UCSD-AML1 (cell line): ENCODE measurements around the gene ASPA.
"Not testable (repeated sequence)": the region's sequence is repeated elsewhere in the genome, so short reads cannot be mapped to it uniquely, and the experiment has no call there.

Source experiments
- DNase-seq: peaks from one replicate; lab custom pipeline; 2025; ENCODE audit not compliant: unreplicated experiment; lab: John Stamatoyannopoulos, UW

The ASPA gene

DNA sequence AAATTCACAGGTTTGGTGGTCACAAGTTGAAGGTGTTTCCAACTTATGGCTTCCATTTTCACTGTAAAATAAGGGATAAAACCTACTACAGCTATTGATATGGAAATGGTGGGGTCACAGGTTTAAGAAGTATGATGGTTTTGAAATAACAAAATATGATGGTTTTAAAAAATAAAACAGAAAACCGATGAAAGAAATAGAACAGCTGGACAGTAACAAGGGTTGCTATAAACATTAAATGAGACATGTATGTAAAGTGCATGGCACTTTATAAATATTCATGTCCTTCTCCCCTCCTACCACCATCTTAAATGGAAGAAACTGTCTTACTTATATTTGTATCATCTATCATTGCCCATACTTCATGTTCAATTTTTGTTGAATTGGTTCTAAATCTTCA is 31.3 kb downstream of the ASPA start:
- no peak for DNase-seq

DNA sequence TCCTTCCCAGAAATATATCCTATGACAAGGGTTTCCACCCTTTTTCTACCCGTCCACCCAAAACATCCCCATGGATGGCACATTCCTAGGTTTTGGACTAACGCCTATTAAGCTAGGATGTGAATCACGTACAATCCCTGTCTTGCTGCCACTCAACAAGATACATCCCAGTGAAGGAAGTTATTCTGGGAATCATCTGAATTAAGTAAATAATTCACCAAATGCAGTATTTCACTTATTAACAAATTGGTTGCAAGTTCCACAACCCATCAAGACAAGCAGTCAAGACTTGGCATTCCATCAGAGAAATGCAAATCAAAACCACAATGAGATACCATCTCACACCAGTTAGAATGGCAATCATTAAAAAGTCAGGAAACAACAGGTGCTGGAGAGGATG is 32.1 kb downstream of the ASPA start:
- no peak for DNase-seq

DNA sequence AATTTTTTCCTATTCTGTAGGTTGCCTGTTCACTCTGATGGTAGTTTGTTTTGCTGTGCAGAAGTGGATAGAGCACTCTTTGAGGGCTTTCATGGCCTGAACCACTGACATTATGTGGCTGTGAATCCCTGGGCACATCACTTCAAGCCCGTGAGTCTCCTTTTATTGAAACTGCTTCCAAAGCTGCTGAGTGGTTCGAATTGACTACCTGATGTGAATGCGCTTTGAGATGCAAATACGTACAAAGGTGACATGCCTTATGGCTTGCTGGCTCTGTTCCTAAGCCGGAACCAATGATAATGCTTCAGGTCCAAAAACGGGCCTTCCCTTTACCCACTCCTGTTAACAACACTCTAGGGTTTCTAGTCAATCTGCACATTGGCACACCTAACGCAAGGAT is 34.3 kb downstream of the ASPA start:
- DNase-seq, result no peak

DNA sequence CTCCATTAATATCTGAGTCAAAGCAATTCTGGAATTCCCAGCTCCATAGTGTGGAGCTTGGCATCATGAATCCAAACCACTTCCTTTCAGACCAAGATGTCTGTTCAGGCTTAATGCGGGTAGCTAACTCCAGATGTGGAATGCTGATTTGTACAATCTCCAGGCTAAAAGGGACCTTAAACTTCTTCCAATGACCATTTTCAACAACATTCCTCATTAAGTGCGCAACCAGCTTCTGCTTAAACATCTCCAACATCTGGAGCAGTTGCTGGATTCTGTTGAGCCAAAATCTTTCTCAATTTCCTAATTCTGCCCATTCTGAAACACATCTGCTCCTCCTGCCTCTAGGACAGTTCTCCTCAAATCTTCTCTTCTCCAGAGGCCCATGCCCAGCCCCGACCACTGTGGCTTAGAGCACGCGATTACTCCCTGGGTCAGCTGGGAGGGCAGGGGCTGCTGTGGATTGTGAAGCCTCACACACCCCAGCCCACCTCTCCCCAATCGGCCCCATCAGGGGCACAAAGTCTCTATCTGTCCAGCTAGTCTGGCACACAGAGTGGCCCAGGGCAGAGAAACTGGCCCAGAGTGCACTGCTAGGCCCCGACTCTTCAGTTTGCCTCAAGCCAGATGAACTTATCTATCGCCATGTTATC is 36.2 kb downstream of the ASPA start:
- DNase-seq, result no peak

DNA sequence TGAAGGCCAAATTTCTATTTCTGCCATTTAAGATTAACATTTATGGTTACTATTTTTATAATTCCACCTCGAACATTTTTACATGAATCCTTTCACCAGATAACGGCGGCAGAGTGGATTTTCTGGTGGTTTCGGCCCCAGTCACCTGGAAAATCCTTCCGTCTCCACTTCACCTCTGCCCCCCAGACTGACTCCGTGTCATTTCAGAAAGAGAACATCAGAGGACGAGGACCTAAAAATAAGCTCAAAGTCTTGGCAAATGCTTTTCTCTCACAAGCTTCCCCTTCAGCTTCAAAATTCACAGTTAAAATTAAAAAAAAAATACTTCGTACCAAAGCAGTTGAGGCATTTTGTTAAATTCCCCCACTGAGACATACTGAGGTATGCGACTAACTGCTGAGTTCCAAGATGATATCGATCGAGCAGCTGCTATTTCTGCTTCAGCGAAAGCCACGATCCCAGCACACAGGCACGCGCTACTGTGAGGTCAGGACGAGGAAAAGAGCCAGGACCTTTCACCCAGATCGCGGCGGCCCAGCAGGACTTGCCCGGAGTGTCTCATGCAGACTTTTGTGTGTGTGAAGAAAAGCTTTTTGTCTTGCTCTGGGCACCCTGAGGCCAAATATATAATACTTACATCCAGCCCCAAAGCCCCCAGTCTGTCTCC is 36.8 kb downstream of the ASPA start:
- no peak for DNase-seq

DNA sequence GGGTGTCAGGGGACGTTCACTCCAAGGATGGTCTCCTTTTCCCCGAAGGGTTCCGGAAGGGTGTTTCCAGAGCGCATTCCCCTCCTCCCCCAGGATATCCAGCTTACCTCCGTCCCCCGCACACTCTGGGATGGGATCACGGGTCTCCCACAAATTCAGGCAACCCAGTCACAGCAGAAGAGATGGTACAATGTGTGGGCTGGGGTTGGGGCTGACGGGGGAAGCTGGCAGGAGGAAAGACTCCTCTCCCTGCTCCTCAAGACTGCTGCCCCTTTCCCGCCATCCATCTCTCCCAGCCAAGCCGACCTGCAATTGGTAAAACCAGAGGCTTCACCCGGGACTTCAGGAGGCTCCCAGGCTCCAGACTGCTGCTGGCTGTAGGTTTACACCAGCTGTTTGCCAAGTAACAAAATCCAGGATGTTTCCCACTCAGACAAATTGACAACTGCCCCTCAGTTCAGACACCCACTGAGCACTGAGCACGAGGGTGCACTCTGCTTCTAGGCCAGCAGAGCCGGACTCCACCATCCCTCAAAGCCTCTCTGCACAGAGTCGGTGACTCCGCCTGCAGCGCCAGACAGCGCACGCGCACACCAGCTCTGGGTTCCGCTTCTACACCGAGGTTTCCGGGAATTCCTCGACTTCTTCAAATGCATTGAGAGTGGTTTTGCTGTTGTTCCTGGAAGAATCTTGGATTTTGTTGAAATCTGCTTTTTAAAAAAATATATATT is 37.7 kb downstream of the ASPA start:
- DNase-seq, result no peak

DNA sequence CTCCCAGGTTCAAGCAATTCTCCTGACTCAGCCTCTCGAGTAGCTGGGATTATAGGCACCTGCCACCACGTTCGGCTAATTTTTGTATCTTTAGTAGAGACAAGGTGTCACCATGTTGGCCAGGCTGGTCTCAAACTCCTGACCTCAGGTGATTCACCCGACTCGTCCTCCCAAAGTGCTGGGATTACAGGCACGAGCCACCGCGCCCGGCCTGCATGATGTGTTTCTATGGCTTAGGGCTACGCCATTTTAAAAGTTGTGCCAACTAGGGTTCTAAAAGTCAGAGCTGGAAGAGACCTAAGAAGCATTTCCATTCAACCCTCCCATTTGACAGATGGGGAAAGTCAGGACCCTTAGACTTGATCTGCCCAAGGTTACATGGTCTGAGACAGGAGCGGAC is 38.4 kb downstream of the ASPA start:
- not testable (repeated sequence) for DNase-seq

DNA sequence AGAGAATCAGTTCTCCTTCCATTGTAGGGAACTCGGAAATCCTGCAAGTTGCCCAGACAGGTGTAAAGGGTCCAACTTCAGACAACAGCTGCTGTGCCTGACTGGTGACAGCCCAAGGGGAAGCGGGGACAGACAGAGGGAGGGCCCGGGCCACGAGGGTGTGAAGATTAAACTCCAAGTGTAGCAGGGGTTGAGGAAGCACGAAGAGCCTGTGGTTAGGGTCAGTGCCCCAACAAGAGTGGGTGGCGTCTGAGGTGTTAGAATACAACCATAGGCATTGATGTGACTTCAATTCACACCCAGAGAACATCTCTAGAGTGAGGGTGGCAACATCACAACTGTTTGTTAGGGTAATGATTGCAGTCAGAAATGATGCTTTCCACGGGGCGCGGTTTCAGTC is 39.1 kb downstream of the ASPA start:
- DNase-seq, result no peak

DNA sequence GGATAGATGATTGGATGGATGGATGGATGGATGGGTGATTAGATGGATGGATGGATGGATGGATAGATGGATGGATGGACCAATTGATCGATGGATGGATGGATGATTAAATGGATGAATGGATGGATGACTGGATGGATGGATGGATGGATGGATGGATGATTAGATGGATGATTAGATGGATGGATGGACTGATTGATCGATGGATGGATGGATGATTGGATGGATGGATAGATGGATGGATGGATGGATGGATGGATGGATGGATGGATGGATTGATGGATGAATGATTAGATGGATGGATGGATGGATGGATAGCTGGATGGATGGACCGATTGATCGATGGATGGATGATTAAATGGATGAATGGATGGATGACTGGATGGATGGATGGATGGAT is 43.7 kb downstream of the ASPA start:
- DNase-seq, result not testable (repeated sequence)

DNA sequence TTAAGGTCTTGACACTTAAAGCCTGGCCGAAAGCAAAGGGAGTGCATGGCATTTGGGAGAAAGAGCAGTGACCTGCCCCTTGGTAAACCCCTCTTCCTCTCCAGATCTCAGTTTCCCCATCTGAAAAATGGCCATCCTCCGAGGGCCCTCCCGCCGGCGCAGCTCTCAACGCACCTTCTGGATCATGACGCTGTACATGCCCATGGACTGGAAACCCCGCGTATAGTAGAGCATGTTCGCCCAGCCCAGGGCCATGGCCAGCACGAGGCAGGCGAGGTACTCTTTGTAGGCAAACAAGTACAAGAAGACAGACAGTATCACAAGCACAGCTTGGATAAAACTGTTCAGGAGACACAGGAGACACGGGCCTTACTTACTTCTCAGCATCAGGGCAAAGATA is 48.2 kb downstream of the ASPA start:
- no peak for DNase-seq

DNA sequence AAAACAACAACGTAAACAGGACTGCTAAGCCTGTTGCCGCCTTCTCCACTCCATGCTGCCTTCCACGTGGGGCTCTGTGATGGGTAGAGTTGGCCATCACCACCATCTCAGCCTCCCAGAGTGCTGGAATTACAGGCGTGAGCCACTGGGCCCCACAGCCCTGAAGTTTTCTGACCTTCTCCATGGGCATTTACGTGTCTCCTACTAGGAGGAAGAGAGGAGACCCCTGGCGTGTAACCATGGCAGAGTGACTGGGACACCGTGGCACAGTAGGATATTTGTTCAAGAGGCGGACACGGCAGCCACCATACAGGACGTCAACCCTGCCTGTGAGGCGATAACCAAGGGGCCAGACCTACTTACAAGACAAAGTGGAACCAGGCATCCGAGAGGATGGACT is 50.7 kb downstream of the ASPA start:
- DNase-seq, result no peak

DNA sequence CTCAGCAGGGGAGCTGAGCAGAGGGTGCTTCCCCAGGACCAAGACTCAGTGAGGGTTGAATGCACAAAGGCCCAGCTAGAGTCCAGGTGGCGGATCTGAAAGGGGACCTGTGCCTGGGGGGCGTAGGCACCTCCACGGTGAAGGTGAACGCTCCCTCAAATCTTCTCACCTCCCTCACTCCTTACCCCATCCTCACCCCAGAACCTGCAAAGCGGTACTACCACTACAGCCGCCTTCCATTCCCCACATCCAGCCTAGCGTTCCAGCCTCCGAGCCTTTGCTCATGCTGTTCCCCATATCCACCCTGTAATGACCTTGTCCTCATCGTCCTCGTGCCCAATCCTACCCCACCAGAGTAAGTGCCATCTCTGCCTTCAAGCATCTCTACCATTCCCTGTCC is 51.2 kb downstream of the ASPA start:
- no peak for DNase-seq

DNA sequence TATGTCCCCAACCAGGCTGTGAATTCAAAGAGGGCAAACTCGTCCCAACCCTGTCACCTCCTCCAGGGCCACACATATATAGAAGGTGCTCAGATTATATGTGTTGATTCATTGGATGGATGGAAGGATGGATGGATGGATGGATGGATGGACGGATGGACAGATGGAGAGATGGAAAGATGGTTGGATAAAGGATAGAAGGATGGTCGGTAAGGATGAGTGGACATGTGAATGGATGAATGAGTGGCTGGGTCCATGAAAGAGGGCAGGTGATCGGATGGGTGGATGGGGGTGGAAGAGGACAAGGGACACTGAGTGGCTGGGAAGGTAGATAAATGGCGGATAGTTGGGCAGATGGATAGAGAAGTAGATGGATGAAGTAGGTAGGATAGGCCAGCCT is 51.7 kb downstream of the ASPA start:
- DNase-seq, result no peak

DNA sequence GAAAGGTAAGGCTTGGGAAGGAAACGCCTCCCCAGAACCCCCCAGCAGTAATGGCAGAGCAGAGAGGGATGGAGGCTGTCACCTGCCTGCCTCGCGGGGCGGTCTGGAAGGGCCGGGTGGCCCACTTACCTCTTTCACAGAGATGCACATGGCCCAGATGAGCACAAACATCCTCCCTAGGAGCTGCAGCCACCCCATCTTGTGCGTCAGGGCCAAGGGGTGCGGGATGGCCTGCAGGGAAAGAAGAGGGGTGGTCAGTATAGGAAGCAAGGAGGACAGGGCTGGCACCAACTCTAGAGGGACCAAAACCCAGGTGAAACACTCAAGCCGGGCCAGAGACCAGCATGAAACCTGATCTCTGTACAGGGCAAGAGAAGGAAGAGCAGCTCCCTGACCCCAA is 52.1 kb downstream of the ASPA start:
- no peak for DNase-seq

DNA sequence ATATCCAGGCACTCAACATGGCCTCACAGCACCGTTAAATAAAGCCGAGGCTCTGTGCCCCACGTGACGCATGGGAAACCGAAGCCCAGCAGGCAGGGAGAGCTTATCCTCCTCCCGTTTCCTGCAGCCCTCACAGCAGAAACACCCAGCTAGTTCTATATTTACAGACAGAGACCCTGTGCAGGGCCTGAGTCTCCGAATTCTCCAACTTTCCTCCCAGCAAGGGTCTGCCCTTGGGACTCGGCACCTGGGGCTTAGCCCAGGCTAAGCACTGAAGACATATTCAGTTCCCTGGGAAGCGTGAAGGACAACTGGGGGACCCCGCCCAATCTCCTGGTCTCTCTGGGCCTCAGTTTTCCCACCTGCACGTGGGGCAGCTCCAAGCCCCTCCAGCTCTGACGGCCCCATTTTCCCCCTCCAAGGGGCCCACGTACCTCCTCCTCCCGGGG is 52.6 kb downstream of the ASPA start:
- peak; percentile 72 for DNase-seq

DNA sequence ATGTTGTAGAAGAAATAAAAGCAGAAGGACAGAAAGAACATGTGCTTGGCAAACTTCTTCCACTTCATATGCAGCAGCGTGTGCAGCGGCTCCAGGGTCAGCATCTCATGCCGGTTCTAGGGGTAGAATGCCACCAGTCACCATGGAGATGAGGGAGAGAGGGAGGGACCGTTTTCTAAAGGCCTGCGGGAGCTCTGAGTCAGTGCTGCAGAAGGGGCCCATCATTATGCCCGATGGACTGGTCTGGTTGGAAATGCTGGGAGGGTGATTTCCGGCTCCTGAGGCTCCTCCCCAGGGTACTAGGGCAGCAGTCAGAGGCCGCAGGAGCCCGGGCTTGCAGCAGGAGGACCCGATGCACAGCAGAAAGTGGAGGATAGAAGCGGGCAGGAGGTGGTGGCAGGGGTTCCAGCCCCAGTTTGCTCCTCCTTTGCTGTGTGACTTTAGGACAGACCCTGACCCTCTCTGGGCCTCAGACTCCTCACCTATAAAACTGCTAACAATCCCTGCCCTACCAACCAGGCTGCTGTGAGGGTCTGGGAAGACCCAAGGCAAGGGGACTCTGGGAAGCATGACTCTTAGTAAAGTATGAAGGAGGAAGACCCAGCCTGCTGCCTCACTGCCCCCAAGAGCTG is 53.2 kb downstream of the ASPA start:
- DNase-seq, result peak; percentile 51

DNA sequence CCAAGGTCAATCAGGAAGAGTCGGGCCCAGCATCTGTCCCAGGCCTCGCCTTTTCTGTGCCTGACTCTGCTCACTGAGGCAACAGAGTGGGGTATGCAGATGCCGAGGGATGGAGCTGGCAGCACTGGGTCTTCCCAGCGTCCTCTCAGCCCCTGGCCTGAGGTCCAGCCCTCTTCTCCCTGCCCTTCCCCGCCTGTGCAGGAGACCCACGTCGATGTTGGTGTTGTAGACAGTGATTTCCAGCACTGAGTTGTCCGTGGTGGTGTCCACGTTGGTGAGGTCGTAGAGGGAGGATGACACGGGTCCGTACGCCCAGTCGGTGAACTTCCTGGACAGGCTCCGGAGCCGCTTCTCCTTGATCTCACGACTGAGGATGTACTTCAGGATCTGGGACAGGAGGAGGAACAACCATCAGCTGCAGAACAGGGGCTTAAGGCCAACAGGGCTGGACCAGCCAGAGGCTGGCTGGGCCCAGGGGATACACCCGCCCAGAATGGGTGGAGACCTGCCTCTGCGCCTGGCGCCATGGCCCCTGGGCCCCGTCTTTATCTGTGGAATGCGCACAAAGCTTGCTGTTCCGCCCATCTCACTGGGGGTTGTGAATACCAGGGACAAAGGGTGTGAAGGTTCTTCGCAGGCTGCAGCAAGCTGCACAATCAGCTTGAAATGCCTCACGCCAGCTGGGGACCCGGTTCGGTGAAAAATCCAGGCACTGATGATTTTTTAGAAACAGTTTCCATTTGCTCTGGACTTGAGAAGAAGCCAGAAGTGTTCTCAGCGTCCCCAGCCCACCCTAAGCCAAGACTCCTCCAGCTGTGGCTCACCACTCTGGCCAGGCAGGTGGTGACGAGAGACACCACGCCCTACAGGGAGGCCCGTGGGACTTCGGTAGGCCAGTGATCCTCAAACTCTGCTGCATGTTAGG is 54.3 kb downstream of the ASPA start:
- no peak for DNase-seq

DNA sequence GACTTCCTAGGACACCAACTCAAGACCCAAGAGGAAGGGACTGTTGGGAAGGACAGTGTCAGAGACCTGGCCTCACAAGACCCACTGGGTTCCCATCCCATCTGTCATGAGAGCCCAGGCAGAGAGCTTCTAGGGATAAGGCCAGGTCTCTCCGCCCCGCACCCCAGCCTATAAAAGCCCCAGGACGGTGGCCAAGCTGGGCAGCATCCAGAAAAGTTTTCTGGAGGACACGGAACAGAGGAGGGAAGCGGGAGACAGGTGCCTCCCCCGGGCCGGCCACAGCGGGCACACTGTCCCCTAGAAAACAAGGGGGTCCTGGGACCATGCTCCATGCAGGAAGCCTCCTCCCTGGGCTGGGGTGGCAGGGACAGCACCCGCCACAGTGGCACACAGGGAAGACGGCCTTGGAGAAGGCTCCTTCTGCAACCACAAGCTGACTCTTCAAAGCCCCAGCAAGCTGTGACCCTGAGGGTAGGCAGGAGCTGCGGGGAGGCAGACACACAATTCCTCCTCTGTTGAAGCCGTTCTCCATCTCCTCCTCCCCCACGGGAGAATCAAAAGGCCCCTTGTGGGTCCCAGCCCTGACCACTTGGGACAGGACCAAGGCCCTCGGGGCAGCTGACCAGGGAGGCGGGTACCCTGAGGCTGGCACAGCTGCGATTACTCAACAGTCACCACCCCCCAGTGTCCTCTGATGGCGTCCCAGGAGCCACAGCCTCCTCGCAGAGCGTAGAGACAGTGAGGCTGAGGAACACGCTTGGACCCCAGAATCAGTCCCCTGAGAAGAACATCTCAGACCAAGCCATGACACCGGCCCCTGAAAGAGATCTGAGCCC is 55.7 kb downstream of the ASPA start:
- no peak for DNase-seq

DNA sequence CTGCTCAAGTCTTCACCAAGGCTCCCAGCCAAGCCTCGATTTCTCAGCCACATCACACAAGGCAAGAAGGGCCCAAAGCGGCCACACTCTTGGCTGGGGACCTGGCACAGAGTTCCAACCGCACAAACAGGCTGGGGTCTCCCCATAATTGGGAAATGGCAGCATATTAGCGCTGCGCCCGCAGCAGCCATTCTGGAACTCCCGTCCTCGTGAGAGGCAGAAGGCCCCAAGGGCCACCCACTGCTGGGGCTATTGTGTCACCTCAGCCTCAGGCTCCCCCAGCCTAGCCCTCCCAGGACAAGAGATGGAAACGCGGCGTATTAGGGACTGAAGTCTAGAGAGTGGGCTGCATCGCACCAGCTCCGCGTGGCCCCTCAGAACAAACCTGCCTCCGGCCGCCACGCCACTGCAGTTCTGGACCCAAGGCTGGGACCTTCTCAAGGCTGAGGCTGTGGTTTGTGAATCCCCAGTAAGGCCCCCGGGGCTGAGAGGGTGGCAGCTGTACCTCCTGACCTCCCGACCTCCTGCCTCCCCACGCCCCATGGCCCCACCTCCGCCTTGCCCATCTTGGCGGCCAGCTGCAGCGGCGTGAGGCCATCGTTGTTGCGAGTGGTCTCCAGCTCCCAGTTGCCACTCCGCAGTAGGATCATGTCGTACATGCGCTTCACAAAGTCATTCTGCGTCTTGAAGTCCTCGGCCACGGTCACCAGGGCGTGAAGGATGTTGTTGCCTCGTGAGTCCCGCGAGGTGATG is 56.5 kb downstream of the ASPA start:
- no peak for DNase-seq
